GM23338 (cell line): ENCODE data around the gene SAMD4A. TPM values are rescaled to one million over a fixed set of nuclear protein-coding genes. Genes with fewer than 3 reads are reported as not detected.

Experiments
- ATAC-seq: fragments of 200-7000 bp; cut with Tn5 transposase; 3 replicates; pipeline ENCODE4 v1.9.1; 2020
- DNase-seq: peaks from one replicate; pipeline ENCODE4 v3.0.0-alpha.2; 2015; ENCODE audit warnings: low spot score
- H2AFZ ChIP-seq: fragments of 200-600 bp; sonication (generic); 2 replicates; pipeline ENCODE4 v1.8.0; 2016; ENCODE audit warnings: antibody characterized with exemption, mild to moderate bottlenecking, moderate library complexity
- H3F3A ChIP-seq: fragments of 200-600 bp; sonication (generic); replicated peaks from 2 replicates; pipeline ENCODE4 v1.8.0; 2017; ENCODE audit warnings: antibody characterized with exemption, mixed run types, low read depth
- H3K27ac ChIP-seq: fragments of 200-600 bp; sonication (generic); 2 replicates; pipeline ENCODE4 v1.6.1; 2016; ENCODE audit warnings: low read depth
- H3K27me3 ChIP-seq: fragments of 200-600 bp; sonication (generic); 2 replicates; pipeline ENCODE4 v1.8.0; 2016; ENCODE audit warnings: mild to moderate bottlenecking, mixed run types, moderate library complexity; ENCODE audit not compliant: insufficient read depth
- H3K36me3 ChIP-seq: fragments of 200-600 bp; sonication (generic); 2 replicates; pipeline ENCODE4 v1.8.0; 2016; ENCODE audit warnings: mild to moderate bottlenecking; ENCODE audit not compliant: insufficient read depth
- H3K4me1 ChIP-seq: fragments of 200-600 bp; sonication (generic); 2 replicates; pipeline ENCODE4 v1.8.0; 2016; ENCODE audit warnings: mild to moderate bottlenecking, moderate library complexity; ENCODE audit not compliant: insufficient read depth
- H3K4me2 ChIP-seq: fragments of 200-600 bp; sonication (generic); 2 replicates; pipeline ENCODE4 v1.7.1; 2017; ENCODE audit warnings: mixed run types
- H3K4me3 ChIP-seq: fragments of 200-600 bp; sonication (generic); 2 replicates; pipeline ENCODE4 v1.6.1; 2016; ENCODE audit warnings: mixed run types
- H3K79me2 ChIP-seq: fragments of 200-600 bp; sonication (generic); replicated peaks from 2 replicates; pipeline ENCODE4 v1.8.0; 2017; ENCODE audit warnings: mild to moderate bottlenecking; ENCODE audit not compliant: insufficient read depth
- H3K9me2 ChIP-seq: fragments of 200-600 bp; sonication (generic); 2 replicates; pipeline ENCODE4 v1.8.0; 2017; ENCODE audit not compliant: insufficient read depth
- H4K20me1 ChIP-seq: fragments of 200-600 bp; sonication (generic); replicated peaks from 2 replicates; pipeline ENCODE4 v1.8.0; 2017; ENCODE audit warnings: mild to moderate bottlenecking; ENCODE audit not compliant: insufficient read depth
- H3K27ac Mint-ChIP-seq: 2 replicates; pipeline ENCODE4 v1.8.0; 2020; ENCODE audit warnings: inconsistent platforms, mild to moderate bottlenecking, moderate library complexity, mixed read lengths
- H3K27me3 Mint-ChIP-seq: 3 replicates; pipeline ENCODE4 v1.8.0; 2022; ENCODE audit warnings: low read depth, mild to moderate bottlenecking, moderate library complexity, mixed read lengths, inconsistent platforms; ENCODE audit not compliant: insufficient read depth, poor library complexity
- H3K36me3 Mint-ChIP-seq: 3 replicates; pipeline ENCODE4 v1.8.0; 2021; ENCODE audit warnings: low read depth, mild to moderate bottlenecking, inconsistent platforms, moderate library complexity, mixed read lengths
- H3K4me1 Mint-ChIP-seq: 3 replicates; pipeline ENCODE4 v1.8.0; 2020; ENCODE audit warnings: mild to moderate bottlenecking, inconsistent platforms, mixed read lengths
- H3K4me3 Mint-ChIP-seq: 3 replicates; pipeline ENCODE4 v1.8.0; 2021; ENCODE audit warnings: moderate library complexity, mild to moderate bottlenecking, inconsistent platforms, mixed read lengths
- H3K9me3 Mint-ChIP-seq: 3 replicates; pipeline ENCODE4 v1.8.0; 2020; ENCODE audit warnings: moderate library complexity, mild to moderate bottlenecking, inconsistent platforms, mixed read lengths
- CREB1 ChIP-seq: fragments of 250-450 bp; sonication (Bioruptor Pico); IDR thresholded peaks from 2 replicates; pipeline ENCODE4 v1.5.0; 2020; ENCODE audit warnings: low read depth, mild to moderate bottlenecking, moderate library complexity
- EZH2 ChIP-seq: fragments of 200-600 bp; sonication (generic); IDR thresholded peaks from one replicate; pipeline ENCODE4 v1.8.0; 2017; ENCODE audit warnings: antibody characterized with exemption, mild to moderate bottlenecking, low read depth; ENCODE audit not compliant: unreplicated experiment
- JUNB ChIP-seq: IDR thresholded peaks from one replicate; pipeline ENCODE4 v1.6.1; 2016; ENCODE audit warnings: antibody characterized with exemption; ENCODE audit not compliant: unreplicated experiment
- NANOG ChIP-seq: IDR thresholded peaks from 2 replicates; pipeline ENCODE4 v1.6.1; 2016; ENCODE audit warnings: antibody characterized with exemption, borderline replicate concordance
- POLR2AphosphoS5 ChIP-seq: IDR thresholded peaks from 2 replicates; pipeline ENCODE4 v1.6.1; 2016; ENCODE audit warnings: antibody characterized with exemption, low read depth
- STAT1 ChIP-seq: IDR thresholded peaks from one replicate; pipeline ENCODE4 v1.6.1; 2016; ENCODE audit warnings: antibody characterized with exemption; ENCODE audit not compliant: unreplicated experiment
- ZNF114 ChIP-seq: fragments of 250-450 bp; sonication (Bioruptor Pico); IDR thresholded peaks from 2 replicates; pipeline ENCODE4 v1.5.0; 2020; ENCODE audit warnings: mild to moderate bottlenecking, moderate library complexity
- ZNF331 ChIP-seq: fragments of 250-450 bp; sonication (Bioruptor Pico); IDR thresholded peaks from 2 replicates; pipeline ENCODE4 v1.5.0; 2020; ENCODE audit warnings: low read depth, mild to moderate bottlenecking, moderate library complexity
- polyA plus RNA-seq: library from polyadenylated mRNA; unstranded; fragments of >200 nt; fragmentation: Nextera tagmentation; extraction: Ambion mirVana; gene quantifications from 2 replicates; pipeline ENCODE4 v1.2.1, GENCODE V29; 2016
- total RNA-seq: library from RNA; depleted of rRNA; stranded (reverse); fragments of >200 nt; shearing (Covaris generic); gene quantifications from 2 replicates; pipeline ENCODE4 v1.2.3, GENCODE V29; 2014
- TF ChIP-seq, protein P1 (sequence below), 2 experiments: fragments of 200-600 bp in 1 of 2; sonication (generic) in 1 of 2; conservative IDR thresholded peaks; 2 replicates each; pipeline versions ENCODE4 v1.5.1 to v1.6.1; 2016 to 2017; ENCODE audit warnings: antibody characterized with exemption in 2 of 2, low read depth in 2 of 2, mild to moderate bottlenecking in 2 of 2, moderate library complexity in 1 of 2
- TF ChIP-seq, protein P2 (sequence below): IDR thresholded peaks from one replicate; pipeline ENCODE4 v1.6.1; 2018; ENCODE audit warnings: antibody characterized with exemption; ENCODE audit not compliant: unreplicated experiment
- TF ChIP-seq, protein P3 (sequence below): IDR thresholded peaks from 2 replicates; pipeline ENCODE4 v1.6.1; 2016; ENCODE audit warnings: antibody characterized with exemption

Gene SAMD4A
- total and polyA plus RNA-seq, 2 experiments from 2014 or later, result 1.6 to 6.9 TPM

DNA sequence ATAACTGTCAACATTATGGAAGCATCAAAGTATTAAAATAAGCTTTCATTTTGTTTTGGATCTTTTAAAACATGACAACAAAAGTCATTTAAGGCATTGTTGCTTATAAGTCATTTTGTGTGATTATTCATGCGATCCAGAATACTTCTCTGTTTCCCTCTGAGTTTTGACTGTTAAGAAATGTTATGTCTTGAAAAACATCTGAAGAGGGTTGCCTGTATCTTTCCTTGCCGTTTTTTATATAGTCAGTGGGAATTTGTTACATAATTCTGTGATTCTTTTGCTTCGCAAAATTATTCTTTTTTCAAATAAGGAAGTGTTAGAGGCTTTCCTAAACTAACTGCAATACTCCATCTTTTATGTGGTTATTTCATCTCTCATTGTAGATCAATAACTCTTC is 78.7 kb downstream of the SAMD4A start:
- TF ChIP-seq, protein P1, sequence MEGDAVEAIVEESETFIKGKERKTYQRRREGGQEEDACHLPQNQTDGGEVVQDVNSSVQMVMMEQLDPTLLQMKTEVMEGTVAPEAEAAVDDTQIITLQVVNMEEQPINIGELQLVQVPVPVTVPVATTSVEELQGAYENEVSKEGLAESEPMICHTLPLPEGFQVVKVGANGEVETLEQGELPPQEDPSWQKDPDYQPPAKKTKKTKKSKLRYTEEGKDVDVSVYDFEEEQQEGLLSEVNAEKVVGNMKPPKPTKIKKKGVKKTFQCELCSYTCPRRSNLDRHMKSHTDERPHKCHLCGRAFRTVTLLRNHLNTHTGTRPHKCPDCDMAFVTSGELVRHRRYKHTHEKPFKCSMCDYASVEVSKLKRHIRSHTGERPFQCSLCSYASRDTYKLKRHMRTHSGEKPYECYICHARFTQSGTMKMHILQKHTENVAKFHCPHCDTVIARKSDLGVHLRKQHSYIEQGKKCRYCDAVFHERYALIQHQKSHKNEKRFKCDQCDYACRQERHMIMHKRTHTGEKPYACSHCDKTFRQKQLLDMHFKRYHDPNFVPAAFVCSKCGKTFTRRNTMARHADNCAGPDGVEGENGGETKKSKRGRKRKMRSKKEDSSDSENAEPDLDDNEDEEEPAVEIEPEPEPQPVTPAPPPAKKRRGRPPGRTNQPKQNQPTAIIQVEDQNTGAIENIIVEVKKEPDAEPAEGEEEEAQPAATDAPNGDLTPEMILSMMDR (conservative IDR thresholded peaks at IDR 0.05; ENCODE audit: low read depth in 2 of 2), result no peak
- TF ChIP-seq, protein P2, sequence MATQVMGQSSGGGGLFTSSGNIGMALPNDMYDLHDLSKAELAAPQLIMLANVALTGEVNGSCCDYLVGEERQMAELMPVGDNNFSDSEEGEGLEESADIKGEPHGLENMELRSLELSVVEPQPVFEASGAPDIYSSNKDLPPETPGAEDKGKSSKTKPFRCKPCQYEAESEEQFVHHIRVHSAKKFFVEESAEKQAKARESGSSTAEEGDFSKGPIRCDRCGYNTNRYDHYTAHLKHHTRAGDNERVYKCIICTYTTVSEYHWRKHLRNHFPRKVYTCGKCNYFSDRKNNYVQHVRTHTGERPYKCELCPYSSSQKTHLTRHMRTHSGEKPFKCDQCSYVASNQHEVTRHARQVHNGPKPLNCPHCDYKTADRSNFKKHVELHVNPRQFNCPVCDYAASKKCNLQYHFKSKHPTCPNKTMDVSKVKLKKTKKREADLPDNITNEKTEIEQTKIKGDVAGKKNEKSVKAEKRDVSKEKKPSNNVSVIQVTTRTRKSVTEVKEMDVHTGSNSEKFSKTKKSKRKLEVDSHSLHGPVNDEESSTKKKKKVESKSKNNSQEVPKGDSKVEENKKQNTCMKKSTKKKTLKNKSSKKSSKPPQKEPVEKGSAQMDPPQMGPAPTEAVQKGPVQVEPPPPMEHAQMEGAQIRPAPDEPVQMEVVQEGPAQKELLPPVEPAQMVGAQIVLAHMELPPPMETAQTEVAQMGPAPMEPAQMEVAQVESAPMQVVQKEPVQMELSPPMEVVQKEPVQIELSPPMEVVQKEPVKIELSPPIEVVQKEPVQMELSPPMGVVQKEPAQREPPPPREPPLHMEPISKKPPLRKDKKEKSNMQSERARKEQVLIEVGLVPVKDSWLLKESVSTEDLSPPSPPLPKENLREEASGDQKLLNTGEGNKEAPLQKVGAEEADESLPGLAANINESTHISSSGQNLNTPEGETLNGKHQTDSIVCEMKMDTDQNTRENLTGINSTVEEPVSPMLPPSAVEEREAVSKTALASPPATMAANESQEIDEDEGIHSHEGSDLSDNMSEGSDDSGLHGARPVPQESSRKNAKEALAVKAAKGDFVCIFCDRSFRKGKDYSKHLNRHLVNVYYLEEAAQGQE, result no peak
- H3K9me2 ChIP-seq, result no peaks in the 10 kb centered on the region
- no peak overlapping the region for H3K4me3 Mint-ChIP-seq
- no peak overlapping the region for H3K27ac ChIP-seq
- no peak overlapping the region for H3K4me3 ChIP-seq
- H3K4me1 ChIP-seq, result peaks cover 8% of the 10 kb centered on the region
- H4K20me1 ChIP-seq, result no peaks in the 10 kb centered on the region
- ATAC-seq (no peak), DNase-seq (no peak)
- no peak overlapping the region for H3K27ac Mint-ChIP-seq
- no peaks in the 10 kb centered on the region for H3K9me3 Mint-ChIP-seq
- H3K4me2 ChIP-seq, result no peak overlapping the region
- no peaks in the 10 kb centered on the region for H3K27me3 ChIP-seq
- H3K27me3 Mint-ChIP-seq, result no peaks in the 10 kb centered on the region
- no peaks in the 10 kb centered on the region for H3K36me3 ChIP-seq
- no peaks in the 10 kb centered on the region for H3K36me3 Mint-ChIP-seq
- no peaks in the 10 kb centered on the region for H3F3A ChIP-seq
- H3K79me2 ChIP-seq, result no peaks in the 10 kb centered on the region
- H3K4me1 Mint-ChIP-seq, result peaks cover 15% of the 10 kb centered on the region
- no peak overlapping the region for H2AFZ ChIP-seq

DNA sequence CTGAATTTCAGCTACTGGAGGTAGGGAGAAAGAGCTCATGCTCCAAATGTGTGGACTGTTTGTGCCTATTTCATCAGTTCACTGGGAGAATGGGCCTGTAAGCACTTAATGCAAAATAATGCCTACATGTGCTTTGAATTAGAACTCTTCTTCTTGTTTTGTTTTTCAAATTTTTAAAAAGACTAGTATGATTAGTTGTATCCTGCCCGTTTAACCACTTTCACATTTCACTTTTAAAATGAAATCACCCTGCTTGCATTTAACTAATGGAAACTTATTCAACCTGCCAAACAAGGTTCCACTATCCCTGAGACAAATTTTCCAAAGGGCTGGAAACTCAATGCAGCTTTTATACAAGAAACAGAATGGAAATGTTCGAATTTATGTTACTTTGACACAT is 79.7 kb downstream of the SAMD4A start:
- Mint-ChIP-seq H3K27ac (no peak overlapping the region), H3K27me3 (no peaks in the 10 kb centered on the region), H3K4me1 (peaks cover 14% of the 10 kb centered on the region), H3K4me3 (no peak overlapping the region), H3K36me3 (no peaks in the 10 kb centered on the region), H3K9me3 (no peaks in the 10 kb centered on the region)
- H3K79me2 ChIP-seq, result no peaks in the 10 kb centered on the region
- no peak for ATAC-seq
- H3K27ac ChIP-seq, result no peak overlapping the region
- no peak overlapping the region for H2AFZ ChIP-seq
- no peak for DNase-seq
- peaks cover 18% of the 10 kb centered on the region for H3K4me1 ChIP-seq
- H3K4me2 ChIP-seq, result no peak overlapping the region
- no peaks in the 10 kb centered on the region for H3K9me2 ChIP-seq
- H4K20me1 ChIP-seq, result no peaks in the 10 kb centered on the region
- no peaks in the 10 kb centered on the region for H3K27me3 ChIP-seq
- H3K4me3 ChIP-seq, result no peak overlapping the region
- H3K36me3 ChIP-seq, result no peaks in the 10 kb centered on the region
- H3F3A ChIP-seq, result no peaks in the 10 kb centered on the region
- TF ChIP-seq CREB1 (no peak), ZNF114 (CRISPR knock-in tag) (no peak), STAT1 (no peak), NANOG (no peak), POLR2AphosphoS5 (no peak), ZNF331 (CRISPR knock-in tag) (no peak), EZH2 (no peak), JUNB (no peak)
- TF ChIP-seq, protein P3, sequence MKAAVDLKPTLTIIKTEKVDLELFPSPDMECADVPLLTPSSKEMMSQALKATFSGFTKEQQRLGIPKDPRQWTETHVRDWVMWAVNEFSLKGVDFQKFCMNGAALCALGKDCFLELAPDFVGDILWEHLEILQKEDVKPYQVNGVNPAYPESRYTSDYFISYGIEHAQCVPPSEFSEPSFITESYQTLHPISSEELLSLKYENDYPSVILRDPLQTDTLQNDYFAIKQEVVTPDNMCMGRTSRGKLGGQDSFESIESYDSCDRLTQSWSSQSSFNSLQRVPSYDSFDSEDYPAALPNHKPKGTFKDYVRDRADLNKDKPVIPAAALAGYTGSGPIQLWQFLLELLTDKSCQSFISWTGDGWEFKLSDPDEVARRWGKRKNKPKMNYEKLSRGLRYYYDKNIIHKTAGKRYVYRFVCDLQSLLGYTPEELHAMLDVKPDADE, result no peak
- TF ChIP-seq, protein P1 (conservative IDR thresholded peaks at IDR 0.05; ENCODE audit: low read depth in 2 of 2), result no peak
